Pulmonary artery endothelial cell (primary cell): ENCODE data around the gene GID4. TPM values are rescaled to one million over a fixed set of nuclear protein-coding genes. Genes with fewer than 3 reads are reported as not detected.

Source experiments
- DNase-seq: peaks from one replicate; pipeline ENCODE4 v3.0.0-alpha.2; 2011; ENCODE audit warnings: low read depth, low spot score
- total RNA-seq: library from RNA; depleted of rRNA; stranded (reverse); fragments of >200 nt; gene quantifications from 2 replicates; pipeline ENCODE4 v1.2.3, GENCODE V29; 2014

GID4 gene
- total RNA-seq, 1 donor from 2014 or later = 6.1 TPM

GRCh38 chr17:18016426-18016825 is 22.8 kb upstream of the GID4 start:
- no peak for DNase-seq

- peak; percentile 17 for DNase-seq
Observed at GRCh38 chr17:18017958-18018357, 21.2 kb upstream of the GID4 start.

GRCh38 chr17:18018411-18018921 is 20.7 kb upstream of the GID4 start:
- no peak for DNase-seq

- no peak for DNase-seq
Observed at GRCh38 chr17:18019838-18020154, 19.4 kb upstream of the GID4 start.

GRCh38 chr17:18020971-18021370 is 18.2 kb upstream of the GID4 start:
- DNase-seq = no peak

GRCh38 chr17:18021372-18021771 is 17.8 kb upstream of the GID4 start:
- no peak for DNase-seq

- DNase-seq = no peak
Observed at GRCh38 chr17:18025241-18025944, 13.8 kb upstream of the GID4 start.

- DNase-seq = no peak
Observed at GRCh38 chr17:18025945-18026776, 13.0 kb upstream of the GID4 start.

- no peak for DNase-seq
Observed at GRCh38 chr17:18027280-18027679, 11.9 kb upstream of the GID4 start.

- DNase-seq = no peak
Observed at GRCh38 chr17:18028114-18028951, 10.9 kb upstream of the GID4 start.

GRCh38 chr17:18028952-18029540 is 10.2 kb upstream of the GID4 start:
- DNase-seq = no peak

GRCh38 chr17:18031955-18032354 is 7.3 kb upstream of the GID4 start:
- peak; percentile 46 for DNase-seq

GRCh38 chr17:18033442-18034099 is 5.6 kb upstream of the GID4 start:
- peak; percentile 67 for DNase-seq

- DNase-seq = no peak
Observed at GRCh38 chr17:18035704-18036103, 3.5 kb upstream of the GID4 start.

GRCh38 chr17:18037486-18037885 is 1.7 kb upstream of the GID4 start:
- no peak for DNase-seq

GRCh38 chr17:18038149-18038850 is 908 bp upstream of the GID4 start:
- no peak for DNase-seq

- no peak for DNase-seq
Observed at GRCh38 chr17:18039535-18040260, 490 bp downstream of the GID4 start.

- no peak for DNase-seq
Observed at GRCh38 chr17:18040261-18040858, 1.2 kb downstream of the GID4 start.

- DNase-seq = no peak
Observed at GRCh38 chr17:18041776-18042175, 2.6 kb downstream of the GID4 start.
